HG02759 (cell line): Measurements from ENCODE around the gene C16orf92.

Experiments
- ATAC-seq: cut with Tn5 transposase; IDR thresholded peaks from one replicate; pipeline ENCODE4 v1.9.1; 2021; ENCODE audit warnings: mild to moderate bottlenecking, moderate library complexity; ENCODE audit not compliant: unreplicated experiment

Gene C16orf92, protein sequence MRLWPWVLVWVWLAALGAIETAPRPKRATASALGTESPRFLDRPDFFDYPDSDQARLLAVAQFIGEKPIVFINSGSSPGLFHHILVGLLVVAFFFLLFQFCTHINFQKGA

DNA sequence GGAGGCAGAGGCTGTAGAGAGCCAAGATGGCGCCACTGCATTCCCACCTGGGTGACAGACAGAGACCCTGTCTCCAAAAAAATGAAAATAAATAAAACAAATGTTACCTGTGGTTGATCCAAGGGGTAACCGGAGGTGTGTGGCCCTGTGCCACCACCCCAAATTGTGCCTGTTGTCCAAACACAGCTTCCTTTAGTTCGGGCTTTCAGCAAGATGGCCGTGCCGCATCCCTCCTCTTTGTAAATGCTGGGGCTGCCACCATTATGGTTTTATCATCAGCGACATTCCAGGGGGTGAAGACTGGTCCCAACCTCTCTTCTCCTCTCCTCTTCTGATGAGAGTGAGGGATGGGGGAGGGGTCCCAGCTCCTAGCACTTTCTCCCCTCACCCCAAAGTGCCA is at the start of gene C16orf92:
Gene C16orf92, plus strand, starts transcription at position 312 of the 400 bp plus-strand sequence. CDS start 143 bp downstream, outside the sequence.
- no peak for ATAC-seq

DNA sequence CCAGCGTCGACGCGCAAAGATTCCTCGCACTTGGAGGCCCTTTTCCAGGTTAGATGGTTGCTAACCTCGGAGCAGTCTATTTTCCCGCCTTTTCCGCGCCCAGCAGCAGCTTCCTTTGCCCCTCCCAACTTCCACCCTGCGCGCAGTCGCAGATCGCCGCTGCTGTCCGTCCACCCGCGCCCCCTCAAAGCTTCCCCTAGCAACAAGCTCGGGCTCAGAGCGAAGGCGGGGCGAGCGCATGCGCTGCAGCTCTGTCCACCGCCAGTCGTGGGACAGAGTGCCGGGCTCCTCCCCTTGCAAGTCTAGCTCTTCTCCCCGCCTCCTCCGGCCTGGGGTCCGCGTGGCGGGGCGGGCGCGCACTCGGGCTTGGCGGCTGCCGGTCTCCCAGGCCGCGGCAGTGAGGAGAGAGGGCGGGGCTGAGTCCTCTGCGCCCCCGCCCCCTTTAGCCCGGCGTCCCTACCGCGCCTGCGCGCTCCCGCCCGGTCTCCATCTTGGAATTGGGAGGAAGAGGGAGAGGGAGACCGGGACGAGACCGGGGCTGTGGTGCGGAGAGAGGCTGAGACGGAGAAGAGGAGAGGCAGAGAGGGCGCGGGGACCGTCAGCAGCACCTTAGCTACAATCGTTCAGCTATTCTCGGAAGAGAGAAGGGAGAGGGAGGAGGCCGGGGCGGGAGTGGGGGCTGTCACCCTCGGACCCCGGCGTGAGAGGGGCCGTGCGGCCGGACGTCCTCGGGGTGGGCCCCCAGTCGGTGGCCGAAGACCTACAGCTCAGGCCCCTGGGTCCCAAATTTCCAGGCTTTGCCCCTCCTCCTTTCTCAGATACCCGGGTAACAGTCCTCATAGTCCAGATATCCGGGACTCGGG is 49.4 kb upstream of the C16orf92 start, which contains the start of gene TAOK2:
Gene TAOK2, plus strand, starts transcription at position 485 of the 863 bp plus-strand sequence. CDS start 3,905 bp downstream, outside the sequence.
- peak; percentile 96 for ATAC-seq

GRCh38 chr16:29974291-29975133 is 48.5 kb upstream of the C16orf92 start:
- no peak for ATAC-seq

GRCh38 chr16:29975134-29975538 is 47.9 kb upstream of the C16orf92 start:
- ATAC-seq, result no peak

GRCh38 chr16:29975811-29976511 is 47.0 kb upstream of the C16orf92 start:
- ATAC-seq, result no peak

GRCh38 chr16:29977063-29977825 is 45.8 kb upstream of the C16orf92 start:
- no peak for ATAC-seq

- ATAC-seq, result no peak
Measured at GRCh38 chr16:29978081-29978480, 44.9 kb upstream of the C16orf92 start.

DNA sequence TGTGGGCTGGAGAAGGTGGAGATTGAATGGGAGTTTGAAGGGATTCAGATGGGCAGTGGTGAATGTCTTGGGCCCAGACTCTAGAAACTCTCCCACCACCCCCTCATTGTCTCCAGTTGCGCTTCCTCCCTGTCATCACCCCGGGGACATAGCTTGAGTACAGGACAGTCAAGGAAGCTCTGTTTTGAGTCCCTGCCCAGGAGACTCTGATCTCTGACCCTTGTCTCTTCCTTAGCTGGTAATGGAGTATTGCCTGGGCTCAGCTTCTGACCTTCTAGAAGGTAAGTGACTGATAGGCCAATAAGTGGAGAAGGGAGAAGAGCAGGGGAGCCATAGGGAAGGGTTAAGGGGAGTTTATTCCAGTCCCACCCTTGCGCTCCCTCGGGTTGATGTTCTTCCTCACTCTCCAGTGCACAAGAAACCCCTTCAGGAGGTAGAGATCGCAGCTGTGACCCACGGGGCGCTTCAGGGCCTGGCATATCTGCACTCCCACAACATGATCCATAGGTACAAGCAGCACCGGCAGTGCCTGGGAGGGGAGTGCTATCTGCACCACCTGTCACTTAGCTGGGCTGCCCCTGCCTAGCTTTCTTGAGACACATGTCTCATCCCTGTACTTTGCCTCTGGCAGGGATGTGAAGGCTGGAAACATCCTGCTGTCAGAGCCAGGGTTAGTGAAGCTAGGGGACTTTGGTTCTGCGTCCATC is 44.3 kb upstream of the C16orf92 start:
- no peak for ATAC-seq

DNA sequence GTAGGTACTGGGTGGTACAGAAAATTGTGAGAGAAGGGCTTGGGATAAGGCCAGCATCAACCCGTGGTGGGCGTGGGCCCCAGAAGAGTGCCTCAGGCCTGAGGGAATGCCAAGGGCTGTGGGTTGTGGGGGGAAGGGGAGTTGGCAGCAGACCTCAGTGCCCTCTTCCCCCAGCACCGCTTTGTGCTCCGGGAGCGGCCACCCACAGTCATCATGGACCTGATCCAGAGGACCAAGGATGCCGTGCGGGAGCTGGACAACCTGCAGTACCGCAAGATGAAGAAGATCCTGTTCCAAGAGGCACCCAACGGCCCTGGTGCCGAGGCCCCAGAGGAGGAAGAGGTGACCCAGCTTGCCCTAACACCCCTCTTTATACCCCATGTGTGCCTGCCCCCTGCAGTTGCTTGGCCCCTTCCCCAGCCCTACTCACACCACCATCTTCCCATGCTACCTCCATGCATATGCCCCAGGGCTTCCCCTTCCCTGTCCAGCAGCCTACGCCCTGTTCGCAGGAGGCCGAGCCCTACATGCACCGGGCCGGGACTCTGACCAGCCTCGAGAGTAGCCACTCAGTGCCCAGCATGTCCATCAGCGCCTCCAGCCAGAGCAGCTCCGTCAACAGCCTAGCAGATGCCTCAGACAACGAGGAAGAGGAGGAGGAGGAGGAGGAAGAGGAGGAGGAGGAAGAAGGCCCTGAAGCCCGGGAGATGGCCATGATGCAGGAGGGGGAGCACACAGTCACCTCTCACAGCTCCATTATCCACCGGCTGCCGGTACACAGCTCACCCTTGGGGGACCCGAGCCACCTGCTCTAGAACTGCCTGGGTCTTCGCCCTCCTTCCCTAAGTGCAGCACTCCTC is 40.2 kb upstream of the C16orf92 start:
- no peak for ATAC-seq

DNA sequence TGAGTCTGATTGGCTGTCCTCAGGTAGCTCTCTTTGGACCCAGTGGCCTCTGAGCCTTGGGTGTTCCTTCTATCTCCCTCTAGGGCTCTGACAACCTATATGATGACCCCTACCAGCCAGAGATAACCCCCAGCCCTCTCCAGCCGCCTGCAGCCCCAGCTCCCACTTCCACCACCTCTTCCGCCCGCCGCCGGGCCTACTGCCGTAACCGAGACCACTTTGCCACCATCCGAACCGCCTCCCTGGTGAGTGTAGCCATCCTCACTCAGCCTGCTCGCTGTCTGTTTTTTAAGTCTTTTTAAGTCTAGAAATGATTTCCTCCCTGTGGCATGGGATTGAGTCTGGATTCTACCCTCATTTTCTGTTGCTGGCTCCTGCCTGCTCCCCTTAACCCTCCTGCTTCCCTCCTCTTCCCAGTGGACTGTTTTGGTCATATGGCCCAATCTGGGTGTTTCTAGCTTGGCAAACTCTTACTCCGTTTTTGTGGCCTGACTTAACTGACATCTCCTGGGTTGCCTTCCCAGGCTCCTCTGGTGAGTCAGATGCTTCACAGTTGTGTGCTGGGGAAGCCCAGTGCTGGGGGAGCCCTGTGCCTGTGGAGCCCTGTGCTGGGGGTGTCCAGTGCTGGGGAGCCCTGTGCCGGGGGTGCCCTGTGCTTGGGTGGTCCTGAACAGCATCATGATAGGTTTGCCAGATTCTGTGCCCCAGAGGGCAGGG is 39.4 kb upstream of the C16orf92 start:
- no peak for ATAC-seq

- ATAC-seq, result no peak
Measured at GRCh38 chr16:29984137-29984763, 38.7 kb upstream of the C16orf92 start.

DNA sequence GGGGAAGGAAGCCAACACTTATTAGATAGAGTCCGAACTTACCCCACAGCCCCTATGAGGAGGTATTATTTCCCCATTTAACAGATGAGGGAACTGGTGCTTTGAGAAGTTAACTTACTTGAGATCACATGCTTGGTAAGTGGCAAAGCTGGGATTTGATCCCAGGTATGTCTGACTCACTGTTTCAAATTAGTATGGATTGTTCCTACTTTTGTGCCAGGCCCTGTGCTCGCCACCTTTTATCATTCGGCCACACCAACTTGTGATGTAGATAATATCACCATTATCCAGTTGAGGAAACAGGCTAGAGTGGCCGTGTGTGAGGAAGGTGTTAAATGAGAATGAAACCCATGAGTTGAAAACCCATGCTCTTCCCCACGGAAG is 38.2 kb upstream of the C16orf92 start:
- no peak for ATAC-seq

DNA sequence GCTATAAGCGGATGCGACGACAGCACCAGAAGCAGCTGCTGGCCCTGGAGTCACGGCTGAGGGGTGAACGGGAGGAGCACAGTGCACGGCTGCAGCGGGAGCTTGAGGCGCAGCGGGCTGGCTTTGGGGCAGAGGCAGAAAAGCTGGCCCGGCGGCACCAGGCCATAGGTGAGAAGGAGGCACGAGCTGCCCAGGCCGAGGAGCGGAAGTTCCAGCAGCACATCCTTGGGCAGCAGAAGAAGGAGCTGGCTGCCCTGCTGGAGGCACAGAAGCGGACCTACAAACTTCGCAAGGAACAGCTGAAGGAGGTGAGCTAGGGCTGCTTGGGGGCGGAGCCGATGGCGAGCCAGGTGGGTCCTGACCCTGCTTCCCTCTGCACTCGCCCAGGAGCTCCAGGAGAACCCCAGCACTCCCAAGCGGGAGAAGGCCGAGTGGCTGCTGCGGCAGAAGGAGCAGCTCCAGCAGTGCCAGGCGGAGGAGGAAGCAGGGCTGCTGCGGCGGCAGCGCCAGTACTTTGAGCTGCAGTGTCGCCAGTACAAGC is 37.7 kb upstream of the C16orf92 start:
- no peak for ATAC-seq

DNA sequence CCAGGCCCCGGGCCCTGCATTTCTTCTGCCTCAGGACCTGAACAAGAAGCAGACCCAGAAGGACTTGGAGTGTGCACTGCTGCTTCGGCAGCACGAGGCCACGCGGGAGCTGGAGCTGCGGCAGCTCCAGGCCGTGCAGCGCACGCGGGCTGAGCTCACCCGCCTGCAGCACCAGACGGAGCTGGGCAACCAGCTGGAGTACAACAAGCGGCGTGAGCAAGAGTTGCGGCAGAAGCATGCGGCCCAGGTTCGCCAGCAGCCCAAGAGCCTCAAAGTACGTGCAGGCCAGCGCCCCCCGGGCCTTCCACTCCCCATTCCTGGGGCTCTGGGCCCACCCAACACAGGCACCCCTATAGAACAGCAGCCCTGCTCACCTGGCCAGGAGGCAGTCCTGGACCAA is 36.8 kb upstream of the C16orf92 start:
- ATAC-seq, result no peak

DNA sequence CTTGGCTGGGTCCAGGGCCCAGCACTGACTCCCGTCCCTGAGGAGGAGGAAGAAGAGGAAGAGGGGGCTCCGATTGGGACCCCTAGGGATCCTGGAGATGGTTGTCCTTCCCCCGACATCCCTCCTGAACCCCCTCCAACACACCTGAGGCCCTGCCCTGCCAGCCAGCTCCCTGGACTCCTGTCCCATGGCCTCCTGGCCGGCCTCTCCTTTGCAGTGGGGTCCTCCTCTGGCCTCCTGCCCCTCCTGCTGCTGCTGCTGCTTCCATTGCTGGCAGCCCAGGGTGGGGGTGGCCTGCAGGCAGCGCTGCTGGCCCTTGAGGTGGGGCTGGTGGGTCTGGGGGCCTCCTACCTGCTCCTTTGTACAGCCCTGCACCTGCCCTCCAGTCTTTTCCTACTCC is 36.1 kb upstream of the C16orf92 start:
- no peak for ATAC-seq

DNA sequence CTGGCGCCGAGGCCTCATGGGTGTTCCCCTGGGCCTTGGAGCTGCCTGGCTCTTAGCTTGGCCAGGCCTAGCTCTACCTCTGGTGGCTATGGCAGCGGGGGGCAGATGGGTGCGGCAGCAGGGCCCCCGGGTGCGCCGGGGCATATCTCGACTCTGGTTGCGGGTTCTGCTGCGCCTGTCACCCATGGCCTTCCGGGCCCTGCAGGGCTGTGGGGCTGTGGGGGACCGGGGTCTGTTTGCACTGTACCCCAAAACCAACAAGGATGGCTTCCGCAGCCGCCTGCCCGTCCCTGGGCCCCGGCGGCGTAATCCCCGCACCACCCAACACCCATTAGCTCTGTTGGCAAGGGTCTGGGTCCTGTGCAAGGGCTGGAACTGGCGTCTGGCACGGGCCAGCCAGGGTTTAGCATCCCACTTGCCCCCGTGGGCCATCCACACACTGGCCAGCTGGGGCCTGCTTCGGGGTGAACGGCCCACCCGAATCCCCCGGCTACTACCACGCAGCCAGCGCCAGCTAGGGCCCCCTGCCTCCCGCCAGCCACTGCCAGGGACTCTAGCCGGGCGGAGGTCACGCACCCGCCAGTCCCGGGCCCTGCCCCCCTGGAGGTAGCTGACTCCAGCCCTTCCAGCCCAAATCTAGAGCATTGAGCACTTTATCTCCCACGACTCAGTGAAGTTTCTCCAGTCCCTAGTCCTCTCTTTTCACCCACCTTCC is 35.5 kb upstream of the C16orf92 start:
- no peak for ATAC-seq
